SH-SY5Y (cell line): Measurements from ENCODE around the gene KIF2C.

Experiments used
- GATA2 ChIP-seq: IDR thresholded peaks from 2 replicates; pipeline ENCODE4 v1.6.1; 2011; ENCODE audit warnings: mild to moderate bottlenecking, low read depth, low read length
- GATA3 ChIP-seq: IDR thresholded peaks from 2 replicates; pipeline ENCODE4 v1.6.1; 2011; ENCODE audit warnings: low read depth, mild to moderate bottlenecking, low read length, moderate library complexity

Gene KIF2C

GRCh38 chr1:44713321-44713781 is 26.3 kb upstream of the KIF2C start:
- TF ChIP-seq GATA3 (no peak), GATA2 (no peak)

GRCh38 chr1:44714532-44714931 is 25.1 kb upstream of the KIF2C start:
- TF ChIP-seq GATA2 (no peak), GATA3 (no peak)

GRCh38 chr1:44714944-44715571 is 24.6 kb upstream of the KIF2C start:
- no peak for TF ChIP-seq GATA3
- no peak for TF ChIP-seq GATA2

- TF ChIP-seq GATA2 (no peak), GATA3 (no peak)
These were observed 22.5 kb upstream of the KIF2C start for GRCh38 chr1:44717156-44717555.

GRCh38 chr1:44717653-44718052 is 22.0 kb upstream of the KIF2C start:
- no peak for TF ChIP-seq GATA2
- TF ChIP-seq GATA3, result no peak

GRCh38 chr1:44718091-44718490 is 21.5 kb upstream of the KIF2C start:
- no peak for TF ChIP-seq GATA2
- no peak for TF ChIP-seq GATA3

GRCh38 chr1:44719318-44719717 is 20.3 kb upstream of the KIF2C start:
- TF ChIP-seq GATA2 (no peak), GATA3 (no peak)

- no peak for TF ChIP-seq GATA3
- no peak for TF ChIP-seq GATA2
These were observed 19.4 kb upstream of the KIF2C start for GRCh38 chr1:44720281-44720680.

- TF ChIP-seq GATA2 (no peak), GATA3 (no peak)
These were observed 17.9 kb upstream of the KIF2C start for GRCh38 chr1:44721485-44722361.

GRCh38 chr1:44723064-44723463 is 16.6 kb upstream of the KIF2C start:
- TF ChIP-seq GATA2 (no peak), GATA3 (no peak)

GRCh38 chr1:44723496-44724295 is 15.9 kb upstream of the KIF2C start:
- no peak for TF ChIP-seq GATA2
- no peak for TF ChIP-seq GATA3

GRCh38 chr1:44724296-44724954 is 15.2 kb upstream of the KIF2C start:
- no peak for TF ChIP-seq GATA3
- no peak for TF ChIP-seq GATA2

- no peak for TF ChIP-seq GATA2
- TF ChIP-seq GATA3, result no peak
These were observed 14.5 kb upstream of the KIF2C start for GRCh38 chr1:44724955-44725698.
